ENCODE results near the gene VKORC1. TPM values are rescaled to one million over a fixed set of nuclear protein-coding genes. Genes with fewer than 3 reads are reported as not detected.
A peak's percentile ranks its signal among the peaks of the same experiment; 100 is the strongest.

The VKORC1 gene
- total and polyA plus RNA-seq, 8 donors: 62.0 to 102 (median 64.8) TPM

GRCh38 chr16:31136287-31136662 is 41.7 kb upstream of the VKORC1 start:
- no peak for ATAC-seq
- intact Hi-C loops (cut with DNase I): no loop called here
- Histone ChIP-seq H3K36me3 (peaks cover 0 to 13% of the 10 kb centered on the region in 2 donors), H3K9me3 (no peaks in the 10 kb centered on the region), H3K27ac (no peak overlapping the region), H3K27me3 (peaks cover 0 to 8% of the 10 kb centered on the region in 2 donors), H3K4me1 (peaks cover 4 to 59% of the 10 kb centered on the region in 2 donors), H3K4me3 (no peak overlapping the region)
- TF ChIP-seq, protein P1, sequence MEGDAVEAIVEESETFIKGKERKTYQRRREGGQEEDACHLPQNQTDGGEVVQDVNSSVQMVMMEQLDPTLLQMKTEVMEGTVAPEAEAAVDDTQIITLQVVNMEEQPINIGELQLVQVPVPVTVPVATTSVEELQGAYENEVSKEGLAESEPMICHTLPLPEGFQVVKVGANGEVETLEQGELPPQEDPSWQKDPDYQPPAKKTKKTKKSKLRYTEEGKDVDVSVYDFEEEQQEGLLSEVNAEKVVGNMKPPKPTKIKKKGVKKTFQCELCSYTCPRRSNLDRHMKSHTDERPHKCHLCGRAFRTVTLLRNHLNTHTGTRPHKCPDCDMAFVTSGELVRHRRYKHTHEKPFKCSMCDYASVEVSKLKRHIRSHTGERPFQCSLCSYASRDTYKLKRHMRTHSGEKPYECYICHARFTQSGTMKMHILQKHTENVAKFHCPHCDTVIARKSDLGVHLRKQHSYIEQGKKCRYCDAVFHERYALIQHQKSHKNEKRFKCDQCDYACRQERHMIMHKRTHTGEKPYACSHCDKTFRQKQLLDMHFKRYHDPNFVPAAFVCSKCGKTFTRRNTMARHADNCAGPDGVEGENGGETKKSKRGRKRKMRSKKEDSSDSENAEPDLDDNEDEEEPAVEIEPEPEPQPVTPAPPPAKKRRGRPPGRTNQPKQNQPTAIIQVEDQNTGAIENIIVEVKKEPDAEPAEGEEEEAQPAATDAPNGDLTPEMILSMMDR (IDR thresholded peaks at IDR 0.05): no peak
- DNase-seq: peak in 1 of 4 donors; percentile 37

- Histone ChIP-seq H3K27ac (peak within 1 kb of the TSS; percentile 72 to 73), H3K4me1 (peaks cover 4 to 59% of the 10 kb centered on the region in 2 donors), H3K27me3 (peaks cover 0 to 8% of the 10 kb centered on the region in 2 donors), H3K9me3 (no peaks in the 10 kb centered on the region), H3K4me3 (peak within 1 kb of the TSS; percentile 35 to 42), H3K36me3 (peaks cover 0 to 19% of the 10 kb centered on the region in 2 donors)
- intact Hi-C loops (cut with DNase I): no loop called here
- DNase-seq (peak in 3 of 4 donors; percentile 76 to 94 (median 88)), ATAC-seq (peak; percentile 76)
- TF ChIP-seq, protein P1 (IDR thresholded peaks at IDR 0.05): no peak
Observed at GRCh38 chr16:31135535-31136286, 41.1 kb upstream of the VKORC1 start, which contains the start of gene PRSS8. PRSS8 (minus strand) TSS chr16:31135727; CDS start chr16:31135498, 229 bp downstream.

- H3K27ac ChIP-seq: peak overlapping the region; percentile 72 to 73
Observed at GRCh38 chr16:31134625-31135534, 40.3 kb upstream of the VKORC1 start.

DNA sequence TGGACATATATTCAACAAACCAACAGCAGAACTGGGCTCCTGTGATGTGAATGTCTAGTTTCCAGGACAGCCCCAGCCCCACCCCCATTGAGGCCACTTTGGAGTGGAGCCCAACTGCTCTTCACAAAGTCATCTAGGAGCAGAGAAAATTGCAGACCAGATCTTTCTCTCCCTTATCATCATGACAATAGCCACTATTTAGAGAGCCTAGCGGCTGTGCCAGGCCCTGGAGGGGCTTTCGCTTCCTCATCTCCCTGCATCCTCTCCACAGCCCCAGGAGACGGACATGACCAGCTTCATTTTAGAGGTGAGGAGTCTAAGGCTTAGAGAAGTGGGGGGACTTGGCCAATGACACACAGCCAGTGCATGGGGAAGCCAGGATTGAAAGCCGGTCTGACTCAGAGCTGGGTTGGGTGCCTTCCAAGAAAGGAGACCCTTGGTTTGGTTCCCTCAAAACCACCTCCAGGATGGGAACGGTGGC is 39.5 kb upstream of the VKORC1 start:
- peak overlapping the region; percentile 6 to 42 for H3K4me3 ChIP-seq
- TF ChIP-seq, protein P1 (IDR thresholded peaks at IDR 0.05): no peak
- no peaks in the 10 kb centered on the region for H3K9me3 ChIP-seq
- peaks cover 0 to 30% of the 10 kb centered on the region in 2 donors for H3K36me3 ChIP-seq
- DNase-seq (peak in 1 of 4 donors; percentile 33), ATAC-seq (no peak)
- intact Hi-C loops (cut with DNase I): no loop called here
- H3K27me3 ChIP-seq: peaks cover 0 to 8% of the 10 kb centered on the region in 2 donors
- H3K27ac ChIP-seq: peak overlapping the region in 1 of 2 donors; percentile 72
- H3K4me1 ChIP-seq: peaks cover 10 to 67% of the 10 kb centered on the region in 2 donors

More at GRCh38 chr16:31134625-31135534, 40.3 kb upstream of the VKORC1 start:
- Histone ChIP-seq H3K9me3 (no peaks in the 10 kb centered on the region), H3K36me3 (peaks cover 0 to 27% of the 10 kb centered on the region in 2 donors), H3K4me3 (peak overlapping the region; percentile 35 to 42), H3K27me3 (peaks cover 0 to 8% of the 10 kb centered on the region in 2 donors), H3K4me1 (peaks cover 4 to 63% of the 10 kb centered on the region in 2 donors)
- DNase-seq (peak in 2 of 4 donors; percentile 63 to 85), ATAC-seq (peak; percentile 42)
- TF ChIP-seq, protein P1 (IDR thresholded peaks at IDR 0.05): no peak
- intact Hi-C loops (cut with DNase I): no loop called here
